ENCODE results near the gene TOP1.

TOP1 gene

DNA sequence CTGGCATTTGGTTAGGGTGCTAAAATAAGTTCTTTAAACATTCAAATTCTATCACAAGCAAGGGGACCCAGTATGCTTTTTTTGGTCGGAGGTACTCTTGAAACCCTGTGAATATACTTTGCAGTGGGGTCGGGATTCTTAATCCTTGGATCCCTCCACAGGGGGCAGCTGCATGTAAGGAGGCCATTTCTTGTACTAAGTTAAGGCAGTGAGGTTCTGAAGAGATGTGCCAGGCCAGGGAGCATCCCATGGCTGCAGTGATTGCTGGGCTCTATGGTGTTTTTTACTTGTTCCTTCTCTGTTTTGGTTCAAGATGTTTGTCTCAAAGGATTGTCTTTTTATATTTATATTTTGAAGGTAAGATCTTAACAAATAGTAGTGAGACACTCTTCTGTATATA is 50.4 kb downstream of the TOP1 start:
- in situ Hi-C loops (cut with MboI; ENCODE audit: low pct_unique_long_range_greater_than_20kb, low sequenced_read_pairs) = loop anchor here (10.0 kb wide), 1 partner anchor 94 kb away; no protein-coding TSS in a partner anchor
- no peak for DNase-seq

DNA sequence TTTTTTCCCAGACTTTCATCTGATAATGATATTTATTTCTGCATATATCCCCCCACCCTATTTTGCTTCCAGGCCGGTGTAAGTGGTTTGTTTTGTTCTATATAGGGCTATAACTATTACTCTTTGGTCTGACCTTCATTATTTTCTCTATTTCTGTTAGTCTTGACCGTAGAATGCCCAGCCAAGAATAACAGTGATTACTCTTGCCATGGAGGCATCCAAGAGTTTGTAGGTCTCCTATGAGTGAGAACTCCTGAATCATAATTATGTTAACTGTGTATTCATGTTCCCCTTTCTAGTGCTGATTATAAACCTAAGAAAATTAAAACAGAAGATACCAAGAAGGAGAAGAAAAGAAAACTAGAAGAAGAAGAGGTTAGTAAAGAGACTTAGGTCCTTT is 52.2 kb downstream of the TOP1 start:
- in situ Hi-C loops (cut with MboI; ENCODE audit: low pct_unique_long_range_greater_than_20kb, low sequenced_read_pairs) = no loop called here
- no peak for DNase-seq

DNA sequence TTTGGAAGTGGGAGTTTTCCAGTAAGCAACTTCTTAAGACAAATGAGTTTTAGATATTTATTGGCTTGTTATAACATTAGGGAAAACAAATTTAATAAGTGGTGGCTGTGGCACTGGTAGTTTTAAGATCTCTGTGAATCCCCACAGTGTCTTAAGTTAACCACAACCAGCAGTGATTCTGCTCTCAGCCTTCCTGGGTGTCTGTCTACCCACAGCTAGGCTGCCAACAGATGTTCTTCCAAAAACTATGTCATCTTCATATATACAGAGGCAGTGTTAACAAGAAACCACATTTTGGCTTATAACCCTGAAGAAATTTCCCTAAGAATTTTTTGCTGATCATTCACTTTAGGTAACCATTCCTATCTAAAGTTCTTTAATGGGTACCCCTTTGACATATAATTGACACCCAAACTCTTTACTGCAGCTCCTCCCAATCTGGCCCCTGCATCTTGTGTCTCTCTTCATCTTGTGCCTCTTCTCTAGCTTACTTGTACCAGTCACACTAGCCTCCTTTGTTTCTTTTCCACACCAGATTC is 52.7 kb downstream of the TOP1 start:
- in situ Hi-C loops (cut with MboI; ENCODE audit: low pct_unique_long_range_greater_than_20kb, low sequenced_read_pairs) = no loop called here

DNA sequence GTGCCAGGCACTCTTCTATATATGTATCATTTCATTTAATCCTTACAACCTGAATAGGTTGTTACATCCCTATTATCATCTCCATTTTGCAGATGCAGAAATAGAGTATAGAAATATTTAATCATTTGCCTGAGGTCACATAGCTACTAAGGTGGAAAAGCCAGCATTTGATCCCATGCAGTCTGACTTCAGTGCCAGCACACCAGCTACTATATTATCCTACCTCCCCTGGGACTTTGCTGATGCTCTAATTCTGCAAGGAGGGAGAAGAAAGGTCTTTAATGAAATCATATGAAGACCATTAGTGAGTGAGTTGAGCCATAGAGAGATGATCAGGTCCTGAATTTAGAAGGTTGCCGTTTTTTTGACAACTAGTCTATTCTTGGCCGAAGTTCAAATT is 53.7 kb downstream of the TOP1 start:
- in situ Hi-C loops (cut with MboI; ENCODE audit: low pct_unique_long_range_greater_than_20kb, low sequenced_read_pairs) = no loop called here
- no peak for DNase-seq

More for the DNA sequence above, 52.7 kb downstream of the TOP1 start:
- DNase-seq = no peak

DNA sequence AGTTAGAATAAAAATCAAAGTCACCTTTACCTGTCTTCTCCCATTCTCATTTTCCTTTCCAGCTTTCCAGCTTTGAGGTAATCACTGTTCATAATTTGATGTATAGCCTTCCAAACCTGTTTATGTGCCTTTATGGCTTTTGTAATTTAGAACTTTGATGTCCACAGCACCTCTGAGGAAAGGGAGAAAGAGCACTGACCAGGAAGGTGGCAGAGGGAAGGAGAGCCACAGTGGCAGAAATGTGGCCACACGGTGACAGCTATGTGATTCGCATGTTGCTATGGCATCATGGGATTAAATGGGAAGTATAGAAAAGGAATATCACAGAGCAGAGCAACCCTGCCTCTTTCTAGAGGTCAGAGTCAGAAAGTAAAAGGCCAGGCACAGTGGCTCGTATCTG is 57.0 kb downstream of the TOP1 start:
- DNase-seq = no peak
- in situ Hi-C loops (cut with MboI; ENCODE audit: low pct_unique_long_range_greater_than_20kb, low sequenced_read_pairs) = no loop called here

DNA sequence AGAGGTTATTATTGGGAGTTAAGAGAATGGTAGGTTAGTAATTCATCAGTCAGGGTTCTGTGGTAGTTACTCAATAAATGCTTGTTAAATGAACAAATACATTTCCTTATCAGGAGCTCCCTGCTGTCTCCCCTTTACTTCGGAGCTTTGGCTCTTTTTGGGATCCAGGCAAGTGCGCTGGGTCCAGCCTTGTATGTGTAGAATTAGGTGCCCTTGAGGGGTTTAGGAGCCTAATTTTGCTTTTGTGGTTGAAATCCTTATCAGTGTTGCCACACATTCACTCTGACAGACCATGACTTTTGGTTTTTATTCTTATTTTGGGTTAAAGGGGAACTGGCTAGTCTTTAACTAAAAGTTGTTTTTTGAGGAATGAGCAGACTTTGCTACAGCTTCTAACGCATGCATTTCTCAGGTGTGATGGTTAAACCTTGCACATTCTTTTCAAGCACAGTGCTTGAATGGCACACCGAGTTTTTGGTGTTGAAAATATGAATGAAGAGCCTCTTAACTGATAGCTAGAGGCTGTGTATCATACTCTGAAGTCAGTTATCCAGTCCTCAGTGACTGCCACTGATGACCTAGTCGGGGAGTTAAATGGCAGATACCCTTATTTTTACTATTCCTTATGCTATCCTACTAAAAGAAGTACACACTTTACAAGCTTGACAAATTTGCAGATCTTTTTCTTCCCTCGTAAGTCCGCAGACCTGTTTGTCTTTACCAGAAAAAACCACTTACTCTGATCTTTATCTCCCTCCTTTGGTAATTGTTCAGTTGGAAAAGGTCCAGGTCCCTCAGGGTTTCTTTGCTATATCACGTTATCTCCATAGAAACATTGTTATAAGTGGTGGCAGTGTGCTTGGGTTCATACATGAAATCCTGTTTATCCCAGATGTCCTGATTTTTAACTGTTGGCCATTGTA is 58.0 kb downstream of the TOP1 start:
- DNase-seq = peak; percentile 88
- in situ Hi-C loops (cut with MboI; ENCODE audit: low pct_unique_long_range_greater_than_20kb, low sequenced_read_pairs) = no loop called here

DNA sequence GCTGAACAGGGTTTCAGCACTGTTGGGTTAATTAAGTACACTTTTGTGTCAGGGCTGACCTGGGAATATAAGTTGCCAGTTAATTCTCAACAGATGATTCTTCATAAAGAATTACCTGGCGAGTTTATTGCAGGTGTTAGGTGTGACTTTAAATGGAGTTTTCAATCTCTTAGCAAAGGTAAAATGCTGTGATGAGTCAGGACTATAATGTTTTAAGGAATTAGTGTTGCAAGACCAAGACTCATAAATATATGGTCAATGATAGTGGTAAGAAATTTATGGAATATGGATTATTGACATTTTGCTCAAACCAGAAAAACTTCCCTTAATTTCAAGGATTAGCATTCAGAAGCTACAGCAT is 58.7 kb downstream of the TOP1 start:
- in situ Hi-C loops (cut with MboI; ENCODE audit: low pct_unique_long_range_greater_than_20kb, low sequenced_read_pairs) = no loop called here

DNA sequence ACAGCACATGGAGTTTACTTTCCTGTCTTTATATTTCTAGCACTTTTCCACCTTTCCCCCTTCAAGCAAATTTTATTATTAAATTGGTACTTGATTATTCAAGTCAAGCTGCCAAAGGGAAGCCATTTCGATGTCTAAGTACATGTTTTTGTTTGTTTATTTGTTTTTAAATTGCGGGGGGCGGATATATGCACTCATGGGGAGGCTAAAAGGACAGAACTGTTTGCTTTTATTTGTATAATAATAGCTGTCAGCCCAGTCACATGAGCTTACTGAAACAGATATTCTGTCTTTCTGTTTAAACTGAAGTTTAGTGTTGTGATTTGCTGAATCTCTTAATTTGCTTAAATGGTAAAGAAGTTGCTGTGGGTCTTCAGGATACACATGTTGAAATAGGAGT is 59.2 kb downstream of the TOP1 start:
- in situ Hi-C loops (cut with MboI; ENCODE audit: low pct_unique_long_range_greater_than_20kb, low sequenced_read_pairs) = no loop called here
- DNase-seq = no peak

More for the DNA sequence above, 58.7 kb downstream of the TOP1 start:
- no peak for DNase-seq

DNA sequence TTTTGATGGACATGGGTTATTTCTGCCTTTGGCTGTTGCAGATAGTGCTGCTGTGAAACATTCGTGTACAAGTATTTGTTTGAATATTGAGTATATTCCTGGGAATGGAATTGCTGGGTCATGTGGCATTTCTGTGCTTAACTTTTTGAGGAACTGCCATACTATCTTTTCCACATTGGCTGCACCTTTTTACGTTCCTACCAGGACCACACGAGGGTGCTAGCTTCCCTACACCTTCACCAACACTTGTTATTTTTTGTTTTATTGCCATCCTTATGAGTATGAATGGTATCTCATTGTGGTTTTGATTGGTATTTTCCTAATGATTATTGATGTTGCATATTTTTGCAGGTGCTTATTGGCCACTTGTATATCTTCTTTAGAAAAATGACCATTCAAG is 60.9 kb downstream of the TOP1 start:
- DNase-seq = peak; percentile 61
- in situ Hi-C loops (cut with MboI; ENCODE audit: low pct_unique_long_range_greater_than_20kb, low sequenced_read_pairs) = no loop called here

DNA sequence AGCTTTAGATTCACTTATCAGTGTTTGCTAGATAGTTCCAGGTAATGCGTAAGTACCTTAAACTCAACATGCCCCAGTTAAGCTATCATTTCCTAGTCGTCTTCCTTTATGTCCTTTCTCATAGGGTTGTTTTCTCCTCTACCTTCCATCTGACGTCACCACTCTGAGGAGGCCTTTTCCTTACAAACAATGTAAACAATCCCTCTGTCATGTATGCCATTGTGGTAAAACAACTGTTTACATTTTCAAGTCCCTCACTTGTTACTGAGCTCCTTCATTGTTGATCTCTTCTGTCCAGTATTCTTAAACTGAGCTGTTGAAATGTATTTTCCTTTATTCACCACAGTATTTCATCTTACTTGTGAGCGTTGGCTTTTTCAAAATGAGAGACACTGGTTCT is 63.3 kb downstream of the TOP1 start:
- DNase-seq = no peak
- in situ Hi-C loops (cut with MboI; ENCODE audit: low pct_unique_long_range_greater_than_20kb, low sequenced_read_pairs) = no loop called here

DNA sequence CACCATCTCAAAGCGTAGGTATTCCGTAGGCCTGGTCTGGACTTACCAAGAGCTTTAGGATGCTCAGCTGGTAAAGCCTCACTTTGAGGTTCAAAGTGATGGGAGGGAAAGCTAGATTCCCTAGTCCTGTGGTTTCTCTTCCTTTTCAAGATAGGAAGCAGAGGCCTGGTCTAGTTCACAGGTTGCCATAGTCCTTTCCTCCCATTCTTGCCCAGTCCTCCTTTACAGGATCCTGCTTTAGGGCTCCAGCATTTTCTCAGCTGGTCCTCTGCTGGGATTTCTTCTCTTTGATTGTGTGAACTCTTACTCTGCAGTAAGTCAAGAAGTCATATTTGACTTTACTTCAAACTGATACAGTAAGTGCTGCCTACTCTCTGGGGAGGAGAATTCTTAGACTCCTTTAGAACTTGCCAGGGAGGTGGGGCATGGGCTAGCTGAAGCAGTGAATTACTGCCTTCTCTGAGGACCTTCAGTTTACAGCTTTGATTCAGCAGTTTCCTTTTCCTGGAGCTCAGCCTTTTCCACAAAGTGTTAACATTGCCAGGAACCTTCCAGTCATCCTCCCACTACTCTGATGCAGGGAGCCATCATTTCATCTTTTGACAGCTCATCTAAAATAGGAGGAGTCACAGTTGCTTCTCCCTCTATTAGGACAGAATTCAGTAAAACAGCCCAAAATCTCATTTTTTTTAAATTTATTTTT is 65.9 kb downstream of the TOP1 start:
- no peak for DNase-seq
- in situ Hi-C loops (cut with MboI; ENCODE audit: low pct_unique_long_range_greater_than_20kb, low sequenced_read_pairs) = no loop called here

DNA sequence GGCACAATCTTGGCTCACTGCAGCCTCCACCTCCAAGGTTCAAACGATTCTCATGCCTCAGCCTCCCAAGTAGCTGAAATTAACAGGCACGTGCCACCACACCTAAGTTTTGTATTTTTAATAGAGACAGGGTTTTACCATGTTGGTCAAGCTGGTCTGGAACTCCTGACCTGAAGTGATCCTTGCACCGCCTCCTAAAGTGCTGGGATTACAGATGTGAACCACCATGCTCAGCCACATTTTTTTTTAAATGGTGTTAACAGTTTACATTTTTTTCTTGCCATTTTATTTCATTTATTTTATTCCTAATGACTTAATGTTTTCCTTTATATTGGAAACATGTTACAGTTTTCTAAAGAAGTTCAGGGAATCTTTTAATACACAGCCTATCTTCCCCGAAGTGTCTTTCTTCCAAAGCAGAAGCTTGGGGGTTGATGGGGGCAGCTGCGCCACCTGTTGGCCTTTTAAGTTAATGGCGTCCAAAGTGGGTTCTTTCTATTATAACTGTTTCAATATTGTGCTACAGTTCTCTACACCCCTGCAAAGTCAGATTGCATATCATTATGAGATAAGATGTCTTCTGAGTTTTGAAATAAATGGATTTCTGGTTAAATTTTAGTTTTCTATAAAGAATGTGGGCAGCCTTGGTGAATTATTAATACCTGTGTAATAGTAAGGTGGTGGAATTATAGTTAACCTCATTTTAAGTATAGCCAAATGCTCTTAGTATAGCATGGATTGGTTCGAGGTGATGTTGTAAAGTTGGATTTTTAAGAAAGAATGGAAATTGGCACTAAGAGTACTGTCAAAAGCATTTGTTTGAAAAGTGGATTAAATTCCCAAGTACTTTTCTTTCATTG is 66.7 kb downstream of the TOP1 start:
- in situ Hi-C loops (cut with MboI; ENCODE audit: low pct_unique_long_range_greater_than_20kb, low sequenced_read_pairs) = no loop called here
- peak; percentile 75 for DNase-seq

DNA sequence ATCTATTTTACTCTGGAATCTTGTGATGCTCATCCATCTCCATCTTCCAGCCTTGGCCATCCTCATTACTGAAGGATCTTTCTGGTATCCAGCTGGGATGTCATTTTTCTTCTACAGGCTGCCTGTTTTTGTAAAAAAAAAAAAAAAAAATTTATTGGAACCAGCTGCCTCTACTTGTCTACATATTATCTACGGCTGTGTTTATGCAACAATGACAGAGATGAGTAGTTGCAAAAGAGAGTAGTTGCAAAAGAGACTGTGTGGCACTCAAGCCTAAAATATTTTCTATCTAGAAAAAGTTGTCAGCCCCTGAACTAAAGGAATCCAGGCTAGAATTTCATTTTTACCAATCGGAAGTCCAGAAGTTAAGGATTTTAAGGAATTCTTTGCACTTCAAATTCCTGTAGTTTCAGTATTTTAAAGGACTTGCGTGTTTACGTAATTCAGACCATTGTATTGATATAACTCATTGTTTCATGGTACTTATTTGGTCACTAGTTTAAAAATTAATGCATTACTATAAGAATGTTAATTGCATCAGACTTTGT is 70.2 kb downstream of the TOP1 start:
- no peak for DNase-seq
- in situ Hi-C loops (cut with MboI; ENCODE audit: low pct_unique_long_range_greater_than_20kb, low sequenced_read_pairs) = no loop called here

DNA sequence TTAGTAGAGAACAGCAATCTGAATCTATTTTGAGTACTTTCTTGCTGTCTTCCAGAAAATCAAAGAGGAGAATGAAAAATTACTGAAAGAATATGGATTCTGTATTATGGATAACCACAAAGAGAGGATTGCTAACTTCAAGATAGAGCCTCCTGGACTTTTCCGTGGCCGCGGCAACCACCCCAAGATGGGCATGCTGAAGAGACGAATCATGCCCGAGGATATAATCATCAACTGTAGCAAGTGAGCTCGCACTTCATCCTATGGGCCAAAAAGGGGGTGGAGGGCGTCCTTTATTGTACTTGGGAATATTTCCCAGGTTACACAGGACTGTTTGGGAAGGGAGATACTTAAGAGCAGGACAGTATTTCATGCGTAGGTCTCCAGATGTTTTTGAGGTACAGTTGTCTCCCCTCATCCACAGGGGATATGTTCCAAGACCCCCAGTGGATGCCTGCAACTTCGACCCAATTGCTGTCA is 71.4 kb downstream of the TOP1 start:
- DNase-seq = no peak
- in situ Hi-C loops (cut with MboI; ENCODE audit: low pct_unique_long_range_greater_than_20kb, low sequenced_read_pairs) = no loop called here

DNA sequence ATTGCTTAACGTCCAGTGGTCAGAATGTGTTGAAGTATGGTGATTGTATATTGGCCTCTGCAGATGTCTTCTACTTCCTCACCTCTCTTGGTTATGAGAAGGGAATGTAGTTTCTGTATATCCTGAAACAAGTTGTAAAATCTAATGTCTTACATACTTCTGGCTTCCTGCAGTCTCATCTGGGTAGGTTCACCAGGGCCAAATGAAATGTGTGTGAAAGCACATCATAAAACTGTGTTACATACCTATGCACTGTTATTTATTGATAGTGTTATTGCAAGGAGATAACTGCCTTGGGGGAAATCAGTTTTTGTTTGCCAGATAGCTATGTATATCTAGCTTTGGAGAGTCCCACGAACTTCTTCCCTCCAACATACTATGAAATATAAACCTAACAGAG is 73.0 kb downstream of the TOP1 start:
- DNase-seq = no peak
- in situ Hi-C loops (cut with MboI; ENCODE audit: low pct_unique_long_range_greater_than_20kb, low sequenced_read_pairs) = no loop called here

DNA sequence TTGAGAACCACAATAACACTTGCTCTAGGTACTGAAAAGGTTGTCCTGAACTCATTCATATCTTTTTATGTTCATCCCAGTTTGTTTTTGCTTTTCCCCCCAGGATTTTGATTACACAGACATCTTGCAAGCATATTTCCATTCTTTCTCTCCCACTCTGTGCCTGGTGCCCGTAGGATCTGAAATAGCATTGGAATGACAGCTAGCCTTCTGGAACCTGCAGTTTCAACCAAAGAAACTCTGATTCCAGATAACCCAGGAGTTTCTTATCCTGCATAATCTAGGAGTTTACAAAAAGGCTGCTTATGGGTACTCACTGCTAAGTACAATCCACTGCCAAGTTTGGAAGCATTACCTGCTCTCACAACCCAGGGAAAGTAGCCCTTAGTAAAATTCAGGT is 79.9 kb downstream of the TOP1 start:
- in situ Hi-C loops (cut with MboI; ENCODE audit: low pct_unique_long_range_greater_than_20kb, low sequenced_read_pairs) = no loop called here

DNA sequence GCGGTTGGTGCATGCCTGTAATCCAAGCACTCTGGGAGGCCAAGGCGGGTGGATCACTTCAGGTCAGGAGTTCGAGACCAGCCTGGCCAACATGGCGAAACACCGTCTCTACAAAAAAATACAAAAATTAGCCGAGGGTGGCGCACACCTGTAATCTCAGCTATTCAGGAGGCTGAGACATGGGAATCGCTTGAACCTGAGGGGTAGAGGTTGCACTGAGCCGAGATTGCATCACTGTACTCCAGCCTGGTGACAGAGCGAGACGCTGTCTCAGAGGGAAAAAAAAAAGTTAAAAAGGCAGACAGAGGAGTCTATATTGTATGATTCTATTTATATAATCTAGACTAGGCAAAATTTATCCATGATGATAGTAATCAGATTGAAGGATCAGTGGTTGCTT is 81.4 kb downstream of the TOP1 start:
- in situ Hi-C loops (cut with MboI; ENCODE audit: low pct_unique_long_range_greater_than_20kb, low sequenced_read_pairs) = no loop called here
- no peak for DNase-seq

More for the DNA sequence above, 79.9 kb downstream of the TOP1 start:
- no peak for DNase-seq

DNA sequence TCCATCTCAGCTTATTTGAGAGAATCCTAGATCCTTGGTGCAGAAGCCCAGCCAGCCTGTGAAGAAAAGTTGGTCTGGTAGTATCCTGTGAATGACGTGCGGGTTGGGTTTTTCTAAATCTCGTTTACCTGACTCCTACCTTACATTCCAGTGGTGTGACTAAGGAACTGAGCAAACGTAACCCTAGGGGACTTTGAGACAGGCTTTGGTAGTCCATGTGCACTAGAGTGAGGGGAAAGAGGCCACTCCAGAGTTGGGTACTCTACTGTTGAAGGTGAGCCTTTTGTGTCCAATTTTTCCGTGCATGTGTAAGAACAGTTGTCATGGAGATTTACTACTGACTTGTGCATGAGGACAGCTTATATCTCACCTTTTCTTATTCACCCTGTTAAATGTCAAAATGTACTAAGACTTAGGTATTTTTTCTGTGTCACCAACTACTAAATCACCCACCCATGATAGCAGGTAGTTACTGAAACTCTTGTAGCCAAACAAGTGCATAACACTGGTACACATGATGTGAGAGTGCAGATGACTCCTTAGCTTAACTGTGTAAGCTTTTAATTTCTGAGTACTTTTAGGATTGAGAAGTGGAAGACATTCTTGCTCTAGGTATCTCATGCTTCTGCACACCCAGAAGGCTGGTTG is 82.4 kb downstream of the TOP1 start:
- DNase-seq = no peak
- in situ Hi-C loops (cut with MboI; ENCODE audit: low pct_unique_long_range_greater_than_20kb, low sequenced_read_pairs) = no loop called here

DNA sequence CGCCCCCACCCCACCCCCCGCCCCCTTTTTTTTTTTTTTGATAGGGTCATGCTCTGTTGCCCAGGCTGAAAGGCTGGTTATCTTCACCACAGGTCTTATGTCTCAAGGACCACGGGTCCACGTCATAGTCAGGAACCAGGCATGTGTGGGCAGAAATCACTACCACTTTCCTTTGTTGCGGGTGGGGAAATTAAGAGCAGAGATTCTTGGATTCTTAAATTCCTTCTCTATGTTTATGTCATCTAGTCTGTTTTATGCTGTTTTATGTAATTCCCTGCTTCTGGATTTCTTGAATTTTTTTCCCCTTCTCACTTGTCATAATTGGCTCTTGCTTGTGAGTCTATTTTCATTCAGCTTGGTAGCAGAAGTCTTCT is 82.9 kb downstream of the TOP1 start:
- DNase-seq = no peak
- in situ Hi-C loops (cut with MboI; ENCODE audit: low pct_unique_long_range_greater_than_20kb, low sequenced_read_pairs) = no loop called here

Data from KBM-7 (cell line).